ENCODE results near the gene TMTC2. TPM values are rescaled to one million over a fixed set of nuclear protein-coding genes. Genes with fewer than 3 reads are reported as not detected.

The TMTC2 gene
- total and polyA plus RNA-seq, 2 donors from 2014 or later = 6.0 to 32.9 TPM

- Histone ChIP-seq H3K27me3 (ENCODE audit: control insufficient read depth, insufficient read depth, low read length) (no peaks in the 10 kb centered on the region), H3K4me3 (ENCODE audit: low read length in 3 of 3) (no peak overlapping the region), H3K9me3 (ENCODE audit: control insufficient read depth in 2 of 3, insufficient read depth in 1 of 3, low read length in 3 of 3) (no peaks in the 10 kb centered on the region), H3K36me3 (ENCODE audit: control insufficient read depth in 2 of 3, insufficient read depth in 3 of 3, low read length in 3 of 3) (no peaks in the 10 kb centered on the region), H3K4me1 (ENCODE audit: control insufficient read depth in 2 of 3, insufficient read depth in 2 of 3, low read depth in 1 of 3, low read length in 3 of 3) (no peaks in the 10 kb centered on the region), H3K27ac (ENCODE audit: low read depth in 2 of 2, low read length in 2 of 2) (no peak overlapping the region), H3K9ac (ENCODE audit: low read length in 3 of 3) (no peak overlapping the region)
- DNase-seq = no peak
- intact Hi-C loops (cut with DNase I) = no loop called here
- no peak for FAIRE-seq
- TF ChIP-seq CTCF (IDR thresholded peaks at IDR 0.05; ENCODE audit: borderline replicate concordance, extremely low read depth, insufficient read depth) = no peak
Observed at GRCh38 chr12:82838131-82838551, 151.4 kb downstream of the TMTC2 start.

- H3K36me3 ChIP-seq (ENCODE audit: control insufficient read depth in 2 of 3, insufficient read depth in 3 of 3, low read length in 3 of 3) = no peaks in the 10 kb centered on the region
- no peak for DNase-seq
- H3K27ac ChIP-seq (ENCODE audit: low read depth in 2 of 2, low read length in 2 of 2) = no peak overlapping the region
- no peak for TF ChIP-seq CTCF (IDR thresholded peaks at IDR 0.05; ENCODE audit: borderline replicate concordance, extremely low read depth, insufficient read depth)
- intact Hi-C loops (cut with DNase I) = no loop called here
- H3K4me1 ChIP-seq (ENCODE audit: control insufficient read depth in 2 of 3, insufficient read depth in 2 of 3, low read depth in 1 of 3, low read length in 3 of 3) = no peaks in the 10 kb centered on the region
- no peaks in the 10 kb centered on the region for H3K27me3 ChIP-seq (ENCODE audit: control insufficient read depth, insufficient read depth, low read length)
- no peak for FAIRE-seq
- H3K4me3 ChIP-seq (ENCODE audit: low read length in 3 of 3) = no peak overlapping the region
- H3K9ac ChIP-seq (ENCODE audit: low read length in 3 of 3) = no peak overlapping the region
- no peaks in the 10 kb centered on the region for H3K9me3 ChIP-seq (ENCODE audit: control insufficient read depth in 2 of 3, insufficient read depth in 1 of 3, low read length in 3 of 3)
Observed at GRCh38 chr12:82838827-82839226, 152.1 kb downstream of the TMTC2 start.

GRCh38 chr12:82839796-82840195 lies 153.1 kb downstream of the TMTC2 start:
- no peaks in the 10 kb centered on the region for H3K4me1 ChIP-seq (ENCODE audit: control insufficient read depth in 2 of 3, insufficient read depth in 2 of 3, low read depth in 1 of 3, low read length in 3 of 3)
- H3K27ac ChIP-seq (ENCODE audit: low read depth in 2 of 2, low read length in 2 of 2) = no peak overlapping the region
- FAIRE-seq (no peak), DNase-seq (no peak)
- no peak overlapping the region for H3K9ac ChIP-seq (ENCODE audit: low read length in 3 of 3)
- H3K4me3 ChIP-seq (ENCODE audit: low read length in 3 of 3) = no peak overlapping the region
- intact Hi-C loops (cut with DNase I) = no loop called here
- no peaks in the 10 kb centered on the region for H3K9me3 ChIP-seq (ENCODE audit: control insufficient read depth in 2 of 3, insufficient read depth in 1 of 3, low read length in 3 of 3)
- TF ChIP-seq CTCF (IDR thresholded peaks at IDR 0.05; ENCODE audit: borderline replicate concordance, extremely low read depth, insufficient read depth) = no peak
- no peaks in the 10 kb centered on the region for H3K27me3 ChIP-seq (ENCODE audit: control insufficient read depth, insufficient read depth, low read length)
- no peaks in the 10 kb centered on the region for H3K36me3 ChIP-seq (ENCODE audit: control insufficient read depth in 2 of 3, insufficient read depth in 3 of 3, low read length in 3 of 3)

GRCh38 chr12:82841487-82841904 lies 154.8 kb downstream of the TMTC2 start:
- TF ChIP-seq CTCF (IDR thresholded peaks at IDR 0.05; ENCODE audit: borderline replicate concordance, extremely low read depth, insufficient read depth) = no peak
- DNase-seq = no peak
- H3K9ac ChIP-seq (ENCODE audit: low read length in 3 of 3) = no peak overlapping the region
- no peaks in the 10 kb centered on the region for H3K9me3 ChIP-seq (ENCODE audit: control insufficient read depth in 2 of 3, insufficient read depth in 1 of 3, low read length in 3 of 3)
- no peaks in the 10 kb centered on the region for H3K4me1 ChIP-seq (ENCODE audit: control insufficient read depth in 2 of 3, insufficient read depth in 2 of 3, low read depth in 1 of 3, low read length in 3 of 3)
- H3K36me3 ChIP-seq (ENCODE audit: control insufficient read depth in 2 of 3, insufficient read depth in 3 of 3, low read length in 3 of 3) = no peaks in the 10 kb centered on the region
- no peak overlapping the region for H3K27ac ChIP-seq (ENCODE audit: low read depth in 2 of 2, low read length in 2 of 2)
- no peak overlapping the region for H3K4me3 ChIP-seq (ENCODE audit: low read length in 3 of 3)
- intact Hi-C loops (cut with DNase I) = no loop called here
- FAIRE-seq = no peak
- no peaks in the 10 kb centered on the region for H3K27me3 ChIP-seq (ENCODE audit: control insufficient read depth, insufficient read depth, low read length)
